Thyroid gland (tissue), 4 donors: ENCODE data around the gene CAP1.

Experiments used
- POLR2A ChIP-seq, 2 donors: fragments of 450-650 bp; IDR thresholded peaks; one replicate each; pipeline ENCODE4 v1.6.1; 2017; ENCODE audit warnings: antibody characterized with exemption in 2 of 2, mild to moderate bottlenecking in 2 of 2, moderate library complexity in 1 of 2
- TF ChIP-seq, protein P1 (sequence below), 6 experiments: fragments of 200-600 bp in 3 of 6; fragments of 450-650 bp in 3 of 6; sonication (generic) in 3 of 6; IDR thresholded peaks; one replicate each; pipeline ENCODE4 v1.5.1; 2016 to 2019; ENCODE audit warnings: antibody characterized with exemption in 6 of 6, mild to moderate bottlenecking in 2 of 6, inconsistent platforms in 1 of 6, moderate library complexity in 1 of 6

DNA sequence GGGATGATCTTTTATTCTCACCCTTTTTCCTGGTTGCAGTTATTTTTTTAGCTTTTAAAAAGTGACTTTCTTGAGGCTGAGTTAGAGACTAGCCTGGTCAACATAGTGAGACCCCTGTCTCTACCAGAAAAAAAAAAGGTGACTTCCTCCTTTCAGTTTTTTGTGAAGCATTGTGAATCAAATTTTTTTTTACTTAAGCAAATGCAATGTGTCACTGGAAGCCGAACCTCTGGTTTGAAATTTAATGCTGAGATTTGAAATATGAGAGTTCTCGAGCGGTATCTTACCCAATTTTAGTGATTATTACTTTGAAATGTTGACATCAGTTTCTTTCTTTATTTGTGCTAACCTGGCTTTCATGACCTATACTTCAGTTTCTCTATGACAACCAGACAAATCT lies 3.6 kb downstream of the CAP1 start:
- TF ChIP-seq, protein P1, sequence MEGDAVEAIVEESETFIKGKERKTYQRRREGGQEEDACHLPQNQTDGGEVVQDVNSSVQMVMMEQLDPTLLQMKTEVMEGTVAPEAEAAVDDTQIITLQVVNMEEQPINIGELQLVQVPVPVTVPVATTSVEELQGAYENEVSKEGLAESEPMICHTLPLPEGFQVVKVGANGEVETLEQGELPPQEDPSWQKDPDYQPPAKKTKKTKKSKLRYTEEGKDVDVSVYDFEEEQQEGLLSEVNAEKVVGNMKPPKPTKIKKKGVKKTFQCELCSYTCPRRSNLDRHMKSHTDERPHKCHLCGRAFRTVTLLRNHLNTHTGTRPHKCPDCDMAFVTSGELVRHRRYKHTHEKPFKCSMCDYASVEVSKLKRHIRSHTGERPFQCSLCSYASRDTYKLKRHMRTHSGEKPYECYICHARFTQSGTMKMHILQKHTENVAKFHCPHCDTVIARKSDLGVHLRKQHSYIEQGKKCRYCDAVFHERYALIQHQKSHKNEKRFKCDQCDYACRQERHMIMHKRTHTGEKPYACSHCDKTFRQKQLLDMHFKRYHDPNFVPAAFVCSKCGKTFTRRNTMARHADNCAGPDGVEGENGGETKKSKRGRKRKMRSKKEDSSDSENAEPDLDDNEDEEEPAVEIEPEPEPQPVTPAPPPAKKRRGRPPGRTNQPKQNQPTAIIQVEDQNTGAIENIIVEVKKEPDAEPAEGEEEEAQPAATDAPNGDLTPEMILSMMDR (IDR thresholded peaks at IDR 0.05): no peak
- no peak for TF ChIP-seq POLR2A (IDR thresholded peaks at IDR 0.05)
